OCI-LY1 (cell line): Measurements from ENCODE around the gene PLCG2.

Experiments used
- H2AFZ ChIP-seq: fragments of 200-600 bp; sonication (generic), shearing (Covaris generic); 2 replicates; pipeline ENCODE4 v1.6.0; 2014; ENCODE audit warnings: antibody characterized with exemption, mild to moderate bottlenecking, low read length
- H3F3A ChIP-seq: fragments of 200-600 bp; sonication (generic), shearing (Covaris generic); 2 replicates; pipeline ENCODE4 v1.6.0; 2014; ENCODE audit warnings: mild to moderate bottlenecking, antibody characterized with exemption, low read length, moderate library complexity; ENCODE audit not compliant: insufficient read depth
- H3K27ac ChIP-seq: fragments of 200-600 bp; sonication (generic); 2 replicates; pipeline ENCODE4 v1.5.1; 2014; ENCODE audit warnings: low read length, mixed run types, mild to moderate bottlenecking, low read depth; ENCODE audit not compliant: poor library complexity, severe bottlenecking
- H3K27me3 ChIP-seq: fragments of 200-600 bp; sonication (generic); 2 replicates; pipeline ENCODE4 v1.6.0; 2014; ENCODE audit warnings: antibody characterized with exemption, mild to moderate bottlenecking, low read length, moderate library complexity; ENCODE audit not compliant: insufficient read depth
- H3K36me3 ChIP-seq: fragments of 200-600 bp; sonication (generic); 2 replicates; pipeline ENCODE4 v1.6.1; 2014; ENCODE audit warnings: mild to moderate bottlenecking, antibody characterized with exemption, low read length, moderate library complexity, mixed read lengths; ENCODE audit not compliant: insufficient read depth
- H3K4me1 ChIP-seq: fragments of 200-600 bp; sonication (generic); 2 replicates; pipeline ENCODE4 v1.5.1; 2014; ENCODE audit warnings: mild to moderate bottlenecking, low read length, moderate library complexity; ENCODE audit not compliant: insufficient read depth, severe bottlenecking
- H3K4me2 ChIP-seq: fragments of 200-600 bp; sonication (generic), shearing (Covaris generic); 2 replicates; pipeline ENCODE4 v1.6.1; 2014; ENCODE audit warnings: low read length
- H3K4me3 ChIP-seq: fragments of 200-600 bp; sonication (generic); 2 replicates; pipeline ENCODE4 v1.5.1; 2014; ENCODE audit warnings: low read length, low read depth, mild to moderate bottlenecking, mixed read lengths; ENCODE audit not compliant: poor library complexity, severe bottlenecking
- H3K79me2 ChIP-seq: fragments of 200-600 bp; shearing (Covaris generic); 2 replicates; pipeline ENCODE4 v1.6.1; 2016; ENCODE audit warnings: mixed run types, low read length, mixed read lengths; ENCODE audit not compliant: insufficient read depth
- H3K9ac ChIP-seq: fragments of 200-600 bp; sonication (generic), shearing (Covaris generic); 2 replicates; pipeline ENCODE4 v1.6.1; 2014; ENCODE audit warnings: mild to moderate bottlenecking, low read length, mixed read lengths
- H3K9me2 ChIP-seq: fragments of 200-600 bp; sonication (generic), shearing (Covaris generic); 2 replicates; pipeline ENCODE4 v1.6.1; 2014; ENCODE audit warnings: low read depth, mild to moderate bottlenecking, low read length, mixed read lengths
- H3K9me3 ChIP-seq: fragments of 200-600 bp; shearing (Covaris generic); 2 replicates; pipeline ENCODE4 v1.6.1; 2014; ENCODE audit warnings: low read length, mixed read lengths
- H4K20me1 ChIP-seq: fragments of 200-600 bp; sonication (generic), shearing (Covaris generic); 2 replicates; pipeline ENCODE4 v1.6.0; 2016; ENCODE audit warnings: mild to moderate bottlenecking, low read length; ENCODE audit not compliant: insufficient read depth
- EZH2 ChIP-seq: fragments of 200-600 bp; sonication (generic), shearing (Covaris generic); IDR thresholded peaks from 2 replicates; pipeline ENCODE4 v1.8.0; 2017; ENCODE audit warnings: borderline replicate concordance, mixed run types, mild to moderate bottlenecking, antibody characterized with exemption, low read length, moderate library complexity, mixed read lengths
- TF ChIP-seq, protein P1 (sequence below): fragments of 200-600 bp; sonication (generic), shearing (Covaris generic); IDR thresholded peaks from 2 replicates; pipeline ENCODE4 v1.5.1; 2017; ENCODE audit warnings: mild to moderate bottlenecking, antibody characterized with exemption, low read length, moderate library complexity, mixed read lengths

PLCG2 gene

DNA sequence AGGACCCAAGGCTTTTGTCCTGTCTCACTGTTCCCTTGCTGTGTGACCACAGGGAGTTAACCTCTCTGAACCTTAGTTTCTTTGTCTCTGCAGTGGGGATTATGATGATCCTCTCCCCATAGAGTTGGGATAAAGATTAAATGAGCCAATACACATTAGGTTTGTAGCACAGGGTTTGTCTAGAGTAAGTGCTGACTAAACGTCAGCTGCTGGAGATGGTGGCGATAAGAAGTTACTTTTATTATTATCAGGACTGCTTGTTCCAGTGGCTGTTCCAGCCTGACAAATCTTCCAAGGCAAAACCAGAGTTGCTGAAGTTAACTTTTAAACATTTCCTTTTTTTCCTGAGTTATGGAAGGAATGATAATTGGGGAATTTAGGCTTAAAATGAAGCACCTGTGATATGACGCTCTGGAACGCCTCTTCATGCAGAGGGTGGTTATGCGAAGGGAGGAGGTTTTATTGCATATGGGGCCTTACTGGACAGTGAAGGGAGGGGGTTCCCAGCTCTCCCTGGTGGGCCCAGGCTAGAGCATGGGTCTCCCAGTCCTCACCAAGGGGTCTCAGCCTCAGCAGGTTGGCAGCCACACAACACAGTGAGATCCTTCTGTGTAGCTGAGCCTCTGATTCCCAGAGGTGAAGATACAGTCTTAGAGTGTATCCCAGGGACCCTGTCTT is 35.8 kb downstream of the PLCG2 start:
- no peaks in the 10 kb centered on the region for H3K9me2 ChIP-seq
- H3K9me3 ChIP-seq: no peaks in the 10 kb centered on the region
- peak overlapping the region; percentile 43 for H3K4me2 ChIP-seq
- peak overlapping the region; percentile 99 for H3K27ac ChIP-seq
- H3F3A ChIP-seq: peaks cover 18% of the 10 kb centered on the region; the same call in 1 of the 2 replicates
- H3K27me3 ChIP-seq: no peaks in the 10 kb centered on the region
- no peak for TF ChIP-seq EZH2
- TF ChIP-seq, protein P1, sequence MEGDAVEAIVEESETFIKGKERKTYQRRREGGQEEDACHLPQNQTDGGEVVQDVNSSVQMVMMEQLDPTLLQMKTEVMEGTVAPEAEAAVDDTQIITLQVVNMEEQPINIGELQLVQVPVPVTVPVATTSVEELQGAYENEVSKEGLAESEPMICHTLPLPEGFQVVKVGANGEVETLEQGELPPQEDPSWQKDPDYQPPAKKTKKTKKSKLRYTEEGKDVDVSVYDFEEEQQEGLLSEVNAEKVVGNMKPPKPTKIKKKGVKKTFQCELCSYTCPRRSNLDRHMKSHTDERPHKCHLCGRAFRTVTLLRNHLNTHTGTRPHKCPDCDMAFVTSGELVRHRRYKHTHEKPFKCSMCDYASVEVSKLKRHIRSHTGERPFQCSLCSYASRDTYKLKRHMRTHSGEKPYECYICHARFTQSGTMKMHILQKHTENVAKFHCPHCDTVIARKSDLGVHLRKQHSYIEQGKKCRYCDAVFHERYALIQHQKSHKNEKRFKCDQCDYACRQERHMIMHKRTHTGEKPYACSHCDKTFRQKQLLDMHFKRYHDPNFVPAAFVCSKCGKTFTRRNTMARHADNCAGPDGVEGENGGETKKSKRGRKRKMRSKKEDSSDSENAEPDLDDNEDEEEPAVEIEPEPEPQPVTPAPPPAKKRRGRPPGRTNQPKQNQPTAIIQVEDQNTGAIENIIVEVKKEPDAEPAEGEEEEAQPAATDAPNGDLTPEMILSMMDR: no peak
- peak overlapping the region; percentile 35; the same call in 1 of the 2 replicates for H3K9ac ChIP-seq
- H3K4me3 ChIP-seq: peak overlapping the region; percentile 6
- H3K4me1 ChIP-seq: peaks cover 85% of the 10 kb centered on the region
- H2AFZ ChIP-seq: no peak overlapping the region
- no peaks in the 10 kb centered on the region for H4K20me1 ChIP-seq
- H3K79me2 ChIP-seq: peaks cover 55% of the 10 kb centered on the region
- H3K36me3 ChIP-seq: peaks cover 22% of the 10 kb centered on the region

DNA sequence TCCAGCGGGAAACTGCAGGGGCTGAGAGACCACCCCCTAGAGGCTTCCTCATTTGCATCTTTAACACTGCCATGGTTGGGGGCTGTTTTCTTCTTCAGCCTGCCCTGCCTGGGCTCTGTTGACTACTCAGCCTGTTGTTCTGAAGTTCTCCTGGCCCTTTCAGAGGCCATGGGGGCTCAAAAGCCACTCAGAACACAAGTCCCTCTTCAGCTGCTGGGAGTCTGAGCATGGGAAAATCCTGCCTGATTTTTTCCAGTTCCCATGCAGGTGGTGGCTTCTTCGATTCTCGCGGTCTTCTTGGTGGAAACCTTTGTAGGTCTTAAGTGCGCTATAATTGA is 36.3 kb downstream of the PLCG2 start:
- H3K9me2 ChIP-seq: no peaks in the 10 kb centered on the region
- no peaks in the 10 kb centered on the region for H4K20me1 ChIP-seq
- H3K9ac ChIP-seq: peak overlapping the region; percentile 35; the same call in 1 of the 2 replicates
- H3K79me2 ChIP-seq: peaks cover 50% of the 10 kb centered on the region
- H3F3A ChIP-seq: peaks cover 24% of the 10 kb centered on the region; the same call in 1 of the 2 replicates
- peak overlapping the region; percentile 43 for H3K4me2 ChIP-seq
- peaks cover 17% of the 10 kb centered on the region for H3K36me3 ChIP-seq
- H3K4me1 ChIP-seq: peaks cover 85% of the 10 kb centered on the region
- TF ChIP-seq EZH2: no peak
- TF ChIP-seq, protein P1: no peak
- peak overlapping the region; percentile 99 for H3K27ac ChIP-seq
- H3K27me3 ChIP-seq: no peaks in the 10 kb centered on the region
- no peaks in the 10 kb centered on the region for H3K9me3 ChIP-seq
- peak overlapping the region; percentile 6 for H3K4me3 ChIP-seq
- no peak overlapping the region for H2AFZ ChIP-seq

DNA sequence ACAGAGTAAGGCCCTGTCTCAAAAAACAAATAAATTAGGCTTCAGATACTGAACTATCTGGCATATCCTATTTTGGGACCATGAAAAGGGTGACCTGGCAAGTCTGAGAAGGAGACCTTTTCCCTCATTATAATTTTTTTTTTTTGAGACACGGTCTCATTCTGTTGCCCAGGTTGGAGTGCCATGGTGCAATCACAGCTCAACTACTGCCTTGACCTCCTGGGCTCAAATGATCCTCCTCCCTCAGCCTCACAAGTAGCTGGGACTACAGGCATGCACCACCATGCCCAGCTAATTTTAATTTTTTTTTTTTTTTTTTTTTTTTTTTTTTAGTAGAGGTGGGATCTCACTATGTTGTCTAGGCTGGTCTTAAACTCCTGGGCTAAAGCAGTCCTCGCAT is 37.3 kb downstream of the PLCG2 start:
- H3K4me2 ChIP-seq: peak overlapping the region; percentile 73
- H3K4me1 ChIP-seq: peaks cover 85% of the 10 kb centered on the region

More for the DNA sequence above, 37.3 kb downstream of the PLCG2 start:
- H3K36me3 ChIP-seq: peaks cover 7% of the 10 kb centered on the region
- peaks cover 29% of the 10 kb centered on the region; the same call in 1 of the 2 replicates for H3F3A ChIP-seq
- H3K9me3 ChIP-seq: no peaks in the 10 kb centered on the region
- no peak overlapping the region for H2AFZ ChIP-seq
- H3K9me2 ChIP-seq: no peaks in the 10 kb centered on the region
- H3K4me3 ChIP-seq: peak overlapping the region; percentile 49
- H3K79me2 ChIP-seq: peaks cover 41% of the 10 kb centered on the region
- H3K27me3 ChIP-seq: no peaks in the 10 kb centered on the region
- peak overlapping the region; percentile 61; the same call in 1 of the 2 replicates for H3K9ac ChIP-seq
- peak overlapping the region; percentile 99 for H3K27ac ChIP-seq
- H4K20me1 ChIP-seq: no peaks in the 10 kb centered on the region
- no peak for TF ChIP-seq EZH2
- TF ChIP-seq, protein P1: no peak
